ENCODE data around the gene EXPH5.

EXPH5 gene

GRCh38 chr11:108538502-108538901 lies 55.1 kb downstream of the EXPH5 start:
- Histone ChIP-seq H3K4me3 (ENCODE audit: low read length) (no peak overlapping the region), H2AFZ (ENCODE audit: low read length) (no peak overlapping the region), H3K79me2 (ENCODE audit: low read length) (no peaks in the 10 kb centered on the region), H3K4me1 (ENCODE audit: low read length) (no peaks in the 10 kb centered on the region), H4K20me1 (ENCODE audit: insufficient read depth, low read length) (no peaks in the 10 kb centered on the region), H3K9me3 (replicated peaks; ENCODE audit: insufficient read depth, low read length) (no peaks in the 10 kb centered on the region), H3F3A (ENCODE audit: insufficient read depth, low read length) (no peaks in the 10 kb centered on the region), H3K27ac (ENCODE audit: low read length) (no peak overlapping the region), H3K27me3 (replicated peaks; ENCODE audit: insufficient read depth, low read length) (no peaks in the 10 kb centered on the region), H3K9me2 (replicated peaks; ENCODE audit: insufficient read depth, low read length) (no peaks in the 10 kb centered on the region), H3K36me3 (replicated peaks; ENCODE audit: insufficient read depth, low read length) (no peaks in the 10 kb centered on the region), H3K9ac (ENCODE audit: low read length) (no peak overlapping the region), H3K4me2 (ENCODE audit: low read depth, low read length) (no peak overlapping the region)
- TF ChIP-seq EZH2 (optimal IDR thresholded peaks at IDR 0.05; ENCODE audit: low read depth, low read length), result no peak
- TF ChIP-seq CTCF (IDR thresholded peaks at IDR 0.05; ENCODE audit: low read length), result no peak
- DNase-seq, result no peak

- no peaks in the 10 kb centered on the region for H3K79me2 ChIP-seq (ENCODE audit: low read length)
- no peak overlapping the region for H3K4me3 ChIP-seq (ENCODE audit: low read length)
- H3K9me2 ChIP-seq (replicated peaks; ENCODE audit: insufficient read depth, low read length), result no peaks in the 10 kb centered on the region
- no peak for DNase-seq
- H3K36me3 ChIP-seq (replicated peaks; ENCODE audit: insufficient read depth, low read length), result no peaks in the 10 kb centered on the region
- no peaks in the 10 kb centered on the region for H3F3A ChIP-seq (ENCODE audit: insufficient read depth, low read length)
- no peaks in the 10 kb centered on the region for H3K9me3 ChIP-seq (replicated peaks; ENCODE audit: insufficient read depth, low read length)
- H4K20me1 ChIP-seq (ENCODE audit: insufficient read depth, low read length), result no peaks in the 10 kb centered on the region
- H3K27ac ChIP-seq (ENCODE audit: low read length), result no peak overlapping the region
- no peak overlapping the region for H3K4me2 ChIP-seq (ENCODE audit: low read depth, low read length)
- TF ChIP-seq CTCF (IDR thresholded peaks at IDR 0.05; ENCODE audit: low read length) (no peak), EZH2 (optimal IDR thresholded peaks at IDR 0.05; ENCODE audit: low read depth, low read length) (no peak), EZH2phosphoT487 (IDR thresholded peaks at IDR 0.05; ENCODE audit: low read length) (no peak)
- H3K4me1 ChIP-seq (ENCODE audit: low read length), result no peaks in the 10 kb centered on the region
- no peaks in the 10 kb centered on the region for H3K27me3 ChIP-seq (replicated peaks; ENCODE audit: insufficient read depth, low read length)
- H3K9ac ChIP-seq (ENCODE audit: low read length), result no peak overlapping the region
- H2AFZ ChIP-seq (ENCODE audit: low read length), result no peak overlapping the region
These were observed 55.5 kb downstream of the EXPH5 start for GRCh38 chr11:108538022-108538424.

GRCh38 chr11:108536783-108537182 lies 56.8 kb downstream of the EXPH5 start:
- H3K9me3 ChIP-seq (replicated peaks; ENCODE audit: insufficient read depth, low read length), result no peaks in the 10 kb centered on the region
- no peak for DNase-seq
- H4K20me1 ChIP-seq (ENCODE audit: insufficient read depth, low read length), result no peaks in the 10 kb centered on the region
- H3K79me2 ChIP-seq (ENCODE audit: low read length), result no peaks in the 10 kb centered on the region
- H3K36me3 ChIP-seq (replicated peaks; ENCODE audit: insufficient read depth, low read length), result no peaks in the 10 kb centered on the region
- no peak for TF ChIP-seq CTCF (IDR thresholded peaks at IDR 0.05; ENCODE audit: low read length)
- TF ChIP-seq EZH2phosphoT487 (IDR thresholded peaks at IDR 0.05; ENCODE audit: low read length), result no peak
- no peak for TF ChIP-seq EZH2 (optimal IDR thresholded peaks at IDR 0.05; ENCODE audit: low read depth, low read length)
- H3K9me2 ChIP-seq (replicated peaks; ENCODE audit: insufficient read depth, low read length), result no peaks in the 10 kb centered on the region
- H3K4me2 ChIP-seq (ENCODE audit: low read depth, low read length), result no peak overlapping the region
- H3K4me1 ChIP-seq (ENCODE audit: low read length), result no peaks in the 10 kb centered on the region
- H3F3A ChIP-seq (ENCODE audit: insufficient read depth, low read length), result no peaks in the 10 kb centered on the region
- no peak overlapping the region for H3K9ac ChIP-seq (ENCODE audit: low read length)
- no peaks in the 10 kb centered on the region for H3K27me3 ChIP-seq (replicated peaks; ENCODE audit: insufficient read depth, low read length)
- no peak overlapping the region for H3K4me3 ChIP-seq (ENCODE audit: low read length)
- H3K27ac ChIP-seq (ENCODE audit: low read length), result no peak overlapping the region
- H2AFZ ChIP-seq (ENCODE audit: low read length), result no peak overlapping the region
